Testis (tissue), 3 donors: ENCODE data around the gene MYL9. TPM values are rescaled to one million over a fixed set of nuclear protein-coding genes. Genes with fewer than 3 reads are reported as not detected.
A peak's percentile ranks its signal among the peaks of the same experiment; 100 is the strongest.
"Not testable (repeated sequence)": the region's sequence is repeated elsewhere in the genome, so short reads cannot be mapped to it uniquely, and the experiment has no call there.

ENCODE experiments used
- DNase-seq: peaks from one replicate; pipeline ENCODE4 v3.0.0-alpha.2; 2019
- H3K27ac ChIP-seq, 2 donors: fragments of 200-600 bp; sonication (generic); one replicate each; pipeline ENCODE4 v1.5.1; 2019
- H3K27me3 ChIP-seq: fragments of 200-600 bp; sonication (generic); one replicate; pipeline ENCODE4 v1.5.1; 2019
- H3K36me3 ChIP-seq: fragments of 200-600 bp; sonication (generic); one replicate; pipeline ENCODE4 v1.5.1; 2017; ENCODE audit warnings: low read depth; ENCODE audit errors: missing control alignments
- H3K4me1 ChIP-seq: fragments of 200-600 bp; sonication (generic); one replicate; pipeline ENCODE4 v1.5.1; 2019
- H3K4me3 ChIP-seq, 2 donors: fragments of 200-600 bp; sonication (generic); one replicate each; pipeline ENCODE4 v1.5.1; 2017 to 2019
- H3K9me3 ChIP-seq: fragments of 200-600 bp; sonication (generic); one replicate; pipeline ENCODE4 v1.5.1; 2017
- CTCF ChIP-seq, 3 experiments: fragments of 450-650 bp in 2 of 3; fragments of 200-600 bp in 1 of 3; sonication (generic) in 1 of 3; IDR thresholded peaks; one replicate each; pipeline ENCODE4 v1.5.1; 2016 to 2019; ENCODE audit warnings: antibody characterized with exemption in 3 of 3, mild to moderate bottlenecking in 2 of 3, moderate library complexity in 1 of 3
- POLR2A ChIP-seq: fragments of 450-650 bp; IDR thresholded peaks from one replicate; pipeline ENCODE4 v1.6.1; 2017; ENCODE audit warnings: antibody characterized with exemption, mild to moderate bottlenecking, moderate library complexity
- WGBS, 2 donors: methylation state at CpG; one replicate each; pipeline ENCODE4 v1.1.5; 2018; 5-methylcytosine and 5-hydroxymethylcytosine counted together
- intact Hi-C: fragments of 100-400 bp; cut with DNase I; formaldehyde crosslinking; loops from one replicate; pipeline ENCODE4 v1.15.1; 2023; ENCODE audit warnings: low total_unique reads
- polyA plus RNA-seq: library from polyadenylated mRNA; stranded (reverse); fragments of 350-450 nt; fragmentation: Illumina TruSeq; extraction: RNeasy Lipid Tissue Mini Kit (QIAGEN cat#74804); gene quantifications from one replicate; pipeline ENCODE4 v1.2.3, GENCODE V29; 2014; ENCODE audit warnings: low read depth, low replicate concordance; ENCODE audit not compliant: insufficient read depth
- total RNA-seq, 2 donors: library from RNA; depleted of rRNA; stranded (reverse); fragments of >200 nt; gene quantifications; one replicate each; pipeline ENCODE4 v1.2.3, GENCODE V29; 2016

Gene MYL9
- total and polyA plus RNA-seq, 3 donors from 2014 or later = 177 to 594 (median 265) TPM

- Histone ChIP-seq H3K9me3 (no peaks in the 10 kb centered on the region), H3K27ac (no peak overlapping the region), H3K36me3 (no peaks in the 10 kb centered on the region), H3K4me3 (no peak overlapping the region), H3K4me1 (no peaks in the 10 kb centered on the region), H3K27me3 (no peaks in the 10 kb centered on the region)
- no peak for TF ChIP-seq CTCF (IDR thresholded peaks at IDR 0.05)
- no peak for TF ChIP-seq POLR2A
- intact Hi-C loops = no loop called here
- WGBS, 2 donors = 88 to 94% methylated on average over 4 to 6 of the region's 6 CpGs
- DNase-seq = no peak
Measured at GRCh38 chr20:36507746-36508145, 33.6 kb upstream of the MYL9 start.

DNA sequence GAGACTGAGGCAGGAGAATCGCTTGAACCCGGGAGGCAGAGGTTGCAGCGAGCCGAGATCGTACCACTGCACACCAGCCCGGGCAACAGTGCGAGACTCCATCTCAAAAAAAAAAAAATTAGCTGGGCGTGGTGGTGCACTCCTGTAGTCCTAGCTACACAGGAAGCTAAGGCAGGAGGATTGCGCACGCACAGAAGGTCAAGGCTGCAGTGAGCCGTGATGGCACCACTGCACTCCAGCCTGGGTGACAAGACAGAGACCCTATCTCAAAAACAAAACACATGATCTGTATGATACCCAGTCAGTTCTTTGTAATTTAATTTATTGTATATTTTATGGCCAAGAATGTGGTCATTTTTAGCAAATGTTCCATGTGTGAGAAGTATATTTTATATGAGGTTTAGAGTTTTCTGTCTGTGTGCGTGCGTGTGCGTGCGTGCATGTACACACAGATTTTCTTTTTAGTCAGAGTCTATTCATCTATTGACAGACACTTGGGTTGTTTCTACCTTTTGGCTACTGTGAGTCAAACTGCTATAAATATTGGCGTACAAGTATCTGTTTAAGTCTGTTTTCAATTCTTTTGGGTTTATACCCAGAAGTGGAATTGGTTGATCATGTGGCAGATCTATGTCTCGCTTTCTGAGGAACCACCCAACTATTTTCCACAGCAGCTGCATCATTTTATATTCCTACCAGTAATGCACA, 22.2 kb upstream of the MYL9 start:
- Histone ChIP-seq H3K27me3 (no peaks in the 10 kb centered on the region), H3K27ac (no peak overlapping the region), H3K9me3 (no peaks in the 10 kb centered on the region), H3K4me1 (peaks cover 50% of the 10 kb centered on the region), H3K36me3 (no peaks in the 10 kb centered on the region), H3K4me3 (no peak overlapping the region)
- intact Hi-C loops = no loop called here
- no peak for TF ChIP-seq CTCF (IDR thresholded peaks at IDR 0.05)
- TF ChIP-seq POLR2A = no peak
- DNase-seq = no peak
- 89% methylated on average over 17 of the region's 17 CpGs for WGBS, 2 donors

- no peak for DNase-seq
- Histone ChIP-seq H3K27ac (peak overlapping the region; percentile 71 to 72), H3K36me3 (no peaks in the 10 kb centered on the region), H3K9me3 (no peaks in the 10 kb centered on the region), H3K4me1 (peaks cover 51% of the 10 kb centered on the region), H3K4me3 (no peak overlapping the region), H3K27me3 (no peaks in the 10 kb centered on the region)
- intact Hi-C loops = no loop called here
- 76 to 90% methylated on average over 2 of the region's 2 CpGs for WGBS, 2 donors
- no peak for TF ChIP-seq POLR2A
- TF ChIP-seq CTCF (IDR thresholded peaks at IDR 0.05) = no peak
Measured at GRCh38 chr20:36519944-36520343, 21.4 kb upstream of the MYL9 start.

GRCh38 chr20:36521526-36521925, 19.8 kb upstream of the MYL9 start:
- H3K4me1 ChIP-seq = peaks cover 53% of the 10 kb centered on the region
- no peaks in the 10 kb centered on the region for H3K9me3 ChIP-seq
- H3K27ac ChIP-seq = peak overlapping the region; percentile 71 to 72
- no peak for DNase-seq
- intact Hi-C loops = no loop called here
- no peaks in the 10 kb centered on the region for H3K27me3 ChIP-seq
- WGBS, 2 donors = 59 to 64% methylated on average over 1 of the region's 1 CpG
- no peak overlapping the region for H3K4me3 ChIP-seq
- H3K36me3 ChIP-seq = no peaks in the 10 kb centered on the region
- TF ChIP-seq POLR2A = no peak
- TF ChIP-seq CTCF (IDR thresholded peaks at IDR 0.05) = no peak

DNA sequence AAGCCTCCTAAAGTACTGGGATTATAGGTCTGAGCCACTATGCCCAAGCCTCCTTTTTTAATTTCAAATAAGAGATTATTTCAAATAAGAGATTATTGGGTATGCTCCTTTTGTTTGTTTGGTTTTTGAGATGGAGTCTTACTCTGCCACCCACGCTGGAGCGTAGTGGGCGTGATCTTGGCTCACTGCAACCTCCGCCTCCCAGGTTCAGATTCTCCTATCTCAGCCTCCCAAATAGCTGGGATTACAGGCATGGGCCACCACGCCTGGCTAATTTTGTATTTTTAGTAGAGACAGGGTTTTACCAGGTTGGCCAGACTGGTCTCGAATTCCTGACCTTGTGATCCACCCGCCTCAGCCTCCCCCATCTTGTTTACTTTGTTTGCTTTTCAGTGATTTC, 18.9 kb upstream of the MYL9 start:
- 68 to 70% methylated on average over 7 of the region's 7 CpGs for WGBS, 2 donors
- H3K9me3 ChIP-seq, DNase-seq, H3K27me3 ChIP-seq, H3K4me3 ChIP-seq, intact Hi-C loops, H3K36me3 ChIP-seq: not testable (repeated sequence)
- H3K27ac ChIP-seq = peak overlapping the region; percentile 71 to 72
- peaks cover 61% of the 10 kb centered on the region for H3K4me1 ChIP-seq
